ENCODE measurements around the gene USP17L5.
A peak's percentile ranks its signal among the peaks of the same experiment; 100 is the strongest.
"Not testable (repeated sequence)": the region's sequence is repeated elsewhere in the genome, so short reads cannot be mapped to it uniquely, and the experiment has no call there.

USP17L5 gene, protein sequence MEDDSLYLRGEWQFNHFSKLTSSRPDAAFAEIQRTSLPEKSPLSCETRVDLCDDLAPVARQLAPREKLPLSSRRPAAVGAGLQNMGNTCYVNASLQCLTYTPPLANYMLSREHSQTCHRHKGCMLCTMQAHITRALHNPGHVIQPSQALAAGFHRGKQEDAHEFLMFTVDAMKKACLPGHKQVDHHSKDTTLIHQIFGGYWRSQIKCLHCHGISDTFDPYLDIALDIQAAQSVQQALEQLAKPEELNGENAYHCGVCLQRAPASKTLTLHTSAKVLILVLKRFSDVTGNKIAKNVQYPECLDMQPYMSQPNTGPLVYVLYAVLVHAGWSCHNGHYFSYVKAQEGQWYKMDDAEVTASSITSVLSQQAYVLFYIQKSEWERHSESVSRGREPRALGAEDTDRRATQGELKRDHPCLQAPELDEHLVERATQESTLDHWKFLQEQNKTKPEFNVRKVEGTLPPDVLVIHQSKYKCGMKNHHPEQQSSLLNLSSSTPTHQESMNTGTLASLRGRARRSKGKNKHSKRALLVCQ

DNA sequence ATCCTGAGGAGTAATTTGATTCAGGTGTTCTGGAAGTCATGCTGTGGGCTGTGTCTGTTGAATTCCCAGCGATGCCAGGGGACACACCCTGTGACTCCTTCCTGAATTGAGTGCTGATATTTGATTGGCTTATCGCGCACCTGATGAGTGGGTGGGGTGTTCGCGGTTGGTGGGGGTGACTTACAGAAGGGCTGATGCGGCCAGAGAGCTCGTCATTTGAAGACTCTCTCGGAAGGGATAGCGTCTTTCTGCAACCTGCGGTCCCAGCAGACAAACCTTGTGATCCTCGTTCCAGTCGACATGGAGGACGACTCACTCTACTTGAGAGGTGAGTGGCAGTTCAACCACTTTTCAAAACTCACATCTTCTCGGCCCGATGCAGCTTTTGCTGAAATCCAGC lies at the start of gene USP17L5:
TSS of gene USP17L5 (plus strand) at position 301 of the 400 bp plus-strand sequence. CDS start at position 301, 0 bp downstream.
- not testable (repeated sequence) for DNase-seq

DNA sequence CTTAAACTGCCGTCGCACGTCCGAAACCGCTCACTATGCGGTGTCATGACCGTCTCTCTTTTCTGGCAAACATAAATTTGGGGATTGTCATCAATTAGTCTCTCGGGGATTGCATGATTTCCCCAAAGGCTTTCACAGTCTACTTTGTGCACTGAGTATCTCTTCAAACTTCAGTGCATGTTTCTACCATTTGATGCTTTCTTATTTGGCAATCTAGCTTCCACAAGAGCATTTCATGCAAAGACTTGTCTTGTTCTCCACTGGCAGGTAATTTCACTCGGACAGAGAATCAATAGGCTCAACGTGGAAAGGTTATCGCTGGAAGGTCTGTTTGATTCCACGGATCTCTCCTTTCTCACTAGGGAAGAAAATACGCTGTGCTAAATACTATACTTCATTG lies 15.0 kb upstream of the USP17L5 start:
- DNase-seq, result not testable (repeated sequence)

DNA sequence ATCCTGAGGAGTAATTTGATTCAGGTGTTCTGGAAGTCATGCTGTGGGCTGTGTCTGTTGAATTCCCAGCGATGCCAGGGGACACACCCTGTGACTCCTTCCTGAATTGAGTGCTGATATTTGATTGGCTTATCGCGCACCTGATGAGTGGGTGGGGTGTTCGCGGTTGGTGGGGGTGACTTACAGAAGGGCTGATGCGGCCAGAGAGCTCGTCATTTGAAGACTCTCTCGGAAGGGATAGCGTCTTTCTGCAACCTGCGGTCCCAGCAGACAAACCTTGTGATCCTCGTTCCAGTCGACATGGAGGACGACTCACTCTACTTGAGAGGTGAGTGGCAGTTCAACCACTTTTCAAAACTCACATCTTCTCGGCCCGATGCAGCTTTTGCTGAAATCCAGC lies 14.3 kb upstream of the USP17L5 start, which contains the start of gene USP17L24:
TSS of gene USP17L24 (plus strand) at position 301 of the 400 bp plus-strand sequence. CDS start at position 301, 0 bp downstream.
- not testable (repeated sequence) for DNase-seq

DNA sequence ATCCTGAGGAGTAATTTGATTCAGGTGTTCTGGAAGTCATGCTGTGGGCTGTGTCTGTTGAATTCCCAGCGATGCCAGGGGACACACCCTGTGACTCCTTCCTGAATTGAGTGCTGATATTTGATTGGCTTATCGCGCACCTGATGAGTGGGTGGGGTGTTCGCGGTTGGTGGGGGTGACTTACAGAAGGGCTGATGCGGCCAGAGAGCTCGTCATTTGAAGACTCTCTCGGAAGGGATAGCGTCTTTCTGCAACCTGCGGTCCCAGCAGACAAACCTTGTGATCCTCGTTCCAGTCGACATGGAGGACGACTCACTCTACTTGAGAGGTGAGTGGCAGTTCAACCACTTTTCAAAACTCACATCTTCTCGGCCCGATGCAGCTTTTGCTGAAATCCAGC lies 9.6 kb upstream of the USP17L5 start, which contains the start of gene USP17L25:
TSS of gene USP17L25 (plus strand) at position 301 of the 400 bp plus-strand sequence. CDS start at position 301, 0 bp downstream.
- DNase-seq, result not testable (repeated sequence)

DNA sequence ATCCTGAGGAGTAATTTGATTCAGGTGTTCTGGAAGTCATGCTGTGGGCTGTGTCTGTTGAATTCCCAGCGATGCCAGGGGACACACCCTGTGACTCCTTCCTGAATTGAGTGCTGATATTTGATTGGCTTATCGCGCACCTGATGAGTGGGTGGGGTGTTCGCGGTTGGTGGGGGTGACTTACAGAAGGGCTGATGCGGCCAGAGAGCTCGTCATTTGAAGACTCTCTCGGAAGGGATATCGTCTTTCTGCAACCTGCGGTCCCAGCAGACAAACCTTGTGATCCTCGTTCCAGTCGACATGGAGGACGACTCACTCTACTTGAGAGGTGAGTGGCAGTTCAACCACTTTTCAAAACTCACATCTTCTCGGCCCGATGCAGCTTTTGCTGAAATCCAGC lies 4.8 kb upstream of the USP17L5 start, which contains the start of gene USP17L26:
TSS of gene USP17L26 (plus strand) at position 301 of the 400 bp plus-strand sequence. CDS start at position 301, 0 bp downstream.
- not testable (repeated sequence) for DNase-seq

DNA sequence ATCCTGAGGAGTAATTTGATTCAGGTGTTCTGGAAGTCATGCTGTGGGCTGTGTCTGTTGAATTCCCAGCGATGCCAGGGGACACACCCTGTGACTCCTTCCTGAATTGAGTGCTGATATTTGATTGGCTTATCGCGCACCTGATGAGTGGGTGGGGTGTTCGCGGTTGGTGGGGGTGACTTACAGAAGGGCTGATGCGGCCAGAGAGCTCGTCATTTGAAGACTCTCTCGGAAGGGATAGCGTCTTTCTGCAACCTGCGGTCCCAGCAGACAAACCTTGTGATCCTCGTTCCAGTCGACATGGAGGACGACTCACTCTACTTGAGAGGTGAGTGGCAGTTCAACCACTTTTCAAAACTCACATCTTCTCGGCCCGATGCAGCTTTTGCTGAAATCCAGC lies 4.6 kb downstream of the USP17L5 start, which contains the start of gene USP17L27:
TSS of gene USP17L27 (plus strand) at position 301 of the 400 bp plus-strand sequence. CDS start at position 301, 0 bp downstream.
- not testable (repeated sequence) for DNase-seq

DNA sequence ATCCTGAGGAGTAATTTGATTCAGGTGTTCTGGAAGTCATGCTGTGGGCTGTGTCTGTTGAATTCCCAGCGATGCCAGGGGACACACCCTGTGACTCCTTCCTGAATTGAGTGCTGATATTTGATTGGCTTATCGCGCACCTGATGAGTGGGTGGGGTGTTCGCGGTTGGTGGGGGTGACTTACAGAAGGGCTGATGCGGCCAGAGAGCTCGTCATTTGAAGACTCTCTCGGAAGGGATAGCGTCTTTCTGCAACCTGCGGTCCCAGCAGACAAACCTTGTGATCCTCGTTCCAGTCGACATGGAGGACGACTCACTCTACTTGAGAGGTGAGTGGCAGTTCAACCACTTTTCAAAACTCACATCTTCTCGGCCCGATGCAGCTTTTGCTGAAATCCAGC lies 9.4 kb downstream of the USP17L5 start, which contains the start of gene USP17L28:
TSS of gene USP17L28 (plus strand) at position 301 of the 400 bp plus-strand sequence. CDS start at position 301, 0 bp downstream.
- DNase-seq, result not testable (repeated sequence)

DNA sequence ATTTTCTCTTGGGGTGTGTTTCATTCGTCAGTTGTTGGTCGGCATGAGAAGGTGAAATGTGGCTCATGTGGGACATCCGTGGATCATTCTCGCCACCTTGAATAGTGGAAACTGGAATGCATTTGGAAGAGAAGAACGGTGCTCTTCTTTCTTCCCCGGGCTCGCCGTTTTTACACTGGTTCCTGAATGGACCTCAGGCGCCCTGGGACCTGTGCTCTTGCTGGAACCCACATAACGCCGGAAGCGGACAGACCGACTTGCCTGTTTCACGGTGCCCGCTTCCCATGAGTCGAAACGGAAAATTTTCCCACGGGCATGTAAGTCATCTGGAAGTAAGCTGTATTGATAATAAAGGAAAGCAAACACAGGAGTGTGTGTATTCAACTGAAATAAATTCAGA lies 11.7 kb downstream of the USP17L5 start:
- DNase-seq, result not testable (repeated sequence)

DNA sequence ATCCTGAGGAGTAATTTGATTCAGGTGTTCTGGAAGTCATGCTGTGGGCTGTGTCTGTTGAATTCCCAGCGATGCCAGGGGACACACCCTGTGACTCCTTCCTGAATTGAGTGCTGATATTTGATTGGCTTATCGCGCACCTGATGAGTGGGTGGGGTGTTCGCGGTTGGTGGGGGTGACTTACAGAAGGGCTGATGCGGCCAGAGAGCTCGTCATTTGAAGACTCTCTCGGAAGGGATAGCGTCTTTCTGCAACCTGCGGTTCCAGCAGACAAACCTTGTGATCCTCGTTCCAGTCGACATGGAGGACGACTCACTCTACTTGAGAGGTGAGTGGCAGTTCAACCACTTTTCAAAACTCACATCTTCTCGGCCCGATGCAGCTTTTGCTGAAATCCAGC lies 14.1 kb downstream of the USP17L5 start, which contains the start of gene USP17L29:
TSS of gene USP17L29 (plus strand) at position 301 of the 400 bp plus-strand sequence. CDS start at position 301, 0 bp downstream.
- not testable (repeated sequence) for DNase-seq

DNA sequence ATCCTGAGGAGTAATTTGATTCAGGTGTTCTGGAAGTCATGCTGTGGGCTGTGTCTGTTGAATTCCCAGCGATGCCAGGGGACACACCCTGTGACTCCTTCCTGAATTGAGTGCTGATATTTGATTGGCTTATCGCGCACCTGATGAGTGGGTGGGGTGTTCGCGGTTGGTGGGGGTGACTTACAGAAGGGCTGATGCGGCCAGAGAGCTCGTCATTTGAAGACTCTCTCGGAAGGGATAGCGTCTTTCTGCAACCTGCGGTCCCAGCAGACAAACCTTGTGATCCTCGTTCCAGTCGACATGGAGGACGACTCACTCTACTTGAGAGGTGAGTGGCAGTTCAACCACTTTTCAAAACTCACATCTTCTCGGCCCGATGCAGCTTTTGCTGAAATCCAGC lies 23.6 kb downstream of the USP17L5 start, which contains the start of gene USP17L30:
TSS of gene USP17L30 (plus strand) at position 301 of the 400 bp plus-strand sequence. CDS start at position 301, 0 bp downstream.
- not testable (repeated sequence) for DNase-seq

DNA sequence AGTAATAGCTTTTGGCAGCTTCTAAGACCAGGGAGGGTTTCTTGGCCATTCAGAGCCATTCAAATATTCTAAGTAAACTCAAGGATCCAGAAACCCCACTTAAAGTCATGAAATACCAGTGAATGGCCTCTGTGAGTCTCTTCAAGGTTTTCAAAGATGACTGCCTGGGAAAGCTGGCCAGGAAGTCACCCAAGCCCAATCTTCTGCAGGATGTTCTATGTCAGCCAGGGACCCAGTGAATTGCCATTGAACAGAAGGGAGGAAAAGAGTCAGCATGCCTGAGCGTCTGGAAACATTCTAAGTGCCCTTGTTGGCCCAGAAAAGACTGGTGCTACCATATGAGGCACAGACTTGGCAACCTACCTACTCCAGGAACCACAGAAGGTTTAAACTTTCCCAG lies 40.7 kb downstream of the USP17L5 start:
- not testable (repeated sequence) for DNase-seq

DNA sequence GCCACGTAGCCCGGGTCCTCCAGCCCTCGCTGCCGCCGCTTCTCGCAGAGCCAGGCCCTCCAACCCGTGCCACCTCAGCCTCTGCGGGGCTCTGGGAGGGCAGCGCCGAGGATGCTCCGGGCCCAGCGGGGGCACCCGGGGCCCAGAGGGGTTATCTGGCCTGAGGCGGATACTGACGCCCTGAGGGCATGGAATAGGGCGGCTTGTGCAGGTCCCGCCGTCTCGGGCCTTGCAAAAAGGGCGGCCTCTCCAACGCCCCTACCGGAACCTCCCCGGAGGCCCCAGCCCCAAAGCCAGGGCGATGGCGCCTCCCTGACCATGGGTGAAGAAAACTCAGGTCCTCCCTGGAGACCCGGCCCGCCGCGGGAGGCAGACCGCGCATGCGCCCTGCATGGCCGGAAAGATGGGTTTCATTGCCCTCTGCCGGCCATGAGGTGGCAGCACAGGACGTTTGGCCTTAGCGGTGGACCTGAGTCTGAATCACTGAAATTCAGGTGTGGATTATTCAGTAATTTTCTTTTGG lies 41.9 kb downstream of the USP17L5 start:
- peak; percentile 9 to 49 for DNase-seq

DNA sequence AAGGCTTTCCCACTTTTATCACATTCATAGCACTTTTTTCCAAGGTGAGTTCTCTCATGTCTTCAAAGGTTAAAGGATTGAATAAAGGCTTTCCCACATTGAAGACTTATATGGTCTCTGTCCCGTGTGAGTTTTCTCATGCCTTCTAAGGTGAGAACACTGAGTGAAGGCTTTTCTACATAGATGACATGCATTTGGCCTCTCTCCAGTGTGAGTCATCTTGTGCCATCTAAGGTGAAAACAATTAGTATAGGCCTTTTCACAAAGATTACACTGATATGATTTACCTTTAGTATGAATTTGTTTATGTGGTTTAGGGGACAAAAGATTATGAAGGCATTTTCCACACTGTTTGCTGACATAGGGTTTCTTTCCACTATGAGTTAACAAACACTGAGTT lies 44.9 kb downstream of the USP17L5 start:
- DNase-seq, result no peak

DNA sequence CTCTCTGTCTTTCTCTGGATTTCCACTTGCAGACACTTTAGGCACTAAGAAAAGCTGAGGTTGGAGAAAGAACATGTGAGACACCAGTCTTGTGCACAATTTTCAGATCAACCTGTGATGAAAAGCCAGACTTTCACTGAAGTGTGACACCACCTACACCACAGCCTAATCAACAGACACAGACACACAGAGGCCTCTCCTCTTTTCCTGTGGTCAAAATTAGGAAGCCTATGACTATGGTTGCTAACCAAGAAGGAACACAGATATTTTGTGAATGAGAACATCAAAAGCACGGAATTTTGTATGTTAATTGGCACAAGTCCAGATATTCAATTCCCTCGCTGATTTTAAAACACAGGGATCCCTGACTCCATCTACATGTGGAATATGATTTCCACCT lies 49.8 kb downstream of the USP17L5 start:
- DNase-seq, result not testable (repeated sequence)
